Common myeloid progenitor, CD34-positive (primary cell): ENCODE results near the gene PDIA6. TPM values are rescaled to one million over a fixed set of nuclear protein-coding genes. Genes with fewer than 3 reads are reported as not detected.
A peak's percentile ranks its signal among the peaks of the same experiment; 100 is the strongest.

Experiments used
- CTCF ChIA-PET: fragments of 350-600 bp; sonication (Branson Sonifier 250); formaldehyde crosslinking; loops from one replicate; lab custom pipeline; 2021; ENCODE audit warnings: antibody characterized with exemption; lab: Charles Lee
- POLR2A ChIA-PET: fragments of 350-600 bp; sonication (Branson Sonifier 250); formaldehyde crosslinking; loops from one replicate; lab custom pipeline; 2021; ENCODE audit warnings: antibody characterized with exemption; lab: Charles Lee
- DNase-seq, 3 donors: peaks; one replicate each; pipeline versions ENCODE4 v3.0.0 to v3.0.0-alpha.2; 2013
- H3K27ac ChIP-seq, 2 experiments: 1 replicate in 1 of 2; 2 replicates in 1 of 2; pipeline ENCODE4 v1.7.0; 2013; ENCODE audit warnings: inconsistent platforms in 2 of 2, low read length in 2 of 2, mild to moderate bottlenecking in 2 of 2, low read depth in 1 of 2, moderate library complexity in 1 of 2; ENCODE audit not compliant: severe bottlenecking in 2 of 2, insufficient read depth in 1 of 2, poor library complexity in 1 of 2
- H3K27me3 ChIP-seq, 5 experiments: replicated peaks in 2 of 5; 1 replicate in 3 of 5; 2 replicates in 2 of 5; pipeline versions ENCODE4 v1.6.1 to v1.7.0; 2013; ENCODE audit warnings: low read length in 4 of 5, mild to moderate bottlenecking in 2 of 5, moderate library complexity in 2 of 5, inconsistent platforms in 1 of 5; ENCODE audit not compliant: insufficient read depth in 5 of 5, control insufficient read depth in 4 of 5
- H3K36me3 ChIP-seq, 4 experiments: 1 replicate in 2 of 4; 2 replicates in 2 of 4; pipeline versions ENCODE4 v1.6.1 to v1.7.0; 2013; ENCODE audit warnings: low read length in 3 of 4, control low read depth in 1 of 4, mild to moderate bottlenecking in 1 of 4; ENCODE audit not compliant: control insufficient read depth in 4 of 4, insufficient read depth in 4 of 4
- H3K4me1 ChIP-seq, 4 experiments: 1 replicate in 3 of 4; 2 replicates in 1 of 4; pipeline versions ENCODE4 v1.6.1 to v1.7.1; 2013; ENCODE audit warnings: low read length in 3 of 4, mild to moderate bottlenecking in 3 of 4, control low read depth in 1 of 4, inconsistent platforms in 1 of 4, moderate library complexity in 1 of 4; ENCODE audit not compliant: control insufficient read depth in 4 of 4, insufficient read depth in 4 of 4; ENCODE audit errors: control extremely low read depth in 1 of 4
- H3K4me3 ChIP-seq, 7 experiments: 1 replicate in 4 of 7; 2 replicates in 3 of 7; pipeline versions ENCODE4 v1.5.1 to v1.7.0; 2013; ENCODE audit warnings: mild to moderate bottlenecking in 7 of 7, low read length in 6 of 7, moderate library complexity in 6 of 7, inconsistent platforms in 2 of 7, low read depth in 2 of 7, control low read depth in 1 of 7; ENCODE audit not compliant: insufficient read depth in 4 of 7, control insufficient read depth in 1 of 7; ENCODE audit errors: extremely low read depth in 1 of 7
- H3K9me3 ChIP-seq, 5 experiments: 1 replicate in 4 of 5; 2 replicates in 1 of 5; pipeline versions ENCODE4 v1.6.1 to v1.7.1; 2013; ENCODE audit warnings: low read length in 4 of 5, mild to moderate bottlenecking in 2 of 5, inconsistent platforms in 1 of 5, low read depth in 1 of 5, moderate library complexity in 1 of 5; ENCODE audit not compliant: control insufficient read depth in 4 of 5, insufficient read depth in 2 of 5; ENCODE audit errors: control extremely low read depth in 1 of 5
- WGBS: methylation state at CpG from one replicate; pipeline ENCODE4 v1.1.5; 2013; ENCODE audit not compliant: insufficient coverage; 5-methylcytosine and 5-hydroxymethylcytosine counted together
- polyA plus RNA-seq: library from polyadenylated mRNA; unstranded; fragments of 120-200 nt; gene quantifications from one replicate; pipeline ENCODE4 v1.2.1, GENCODE V29; 2013

PDIA6 gene, protein sequence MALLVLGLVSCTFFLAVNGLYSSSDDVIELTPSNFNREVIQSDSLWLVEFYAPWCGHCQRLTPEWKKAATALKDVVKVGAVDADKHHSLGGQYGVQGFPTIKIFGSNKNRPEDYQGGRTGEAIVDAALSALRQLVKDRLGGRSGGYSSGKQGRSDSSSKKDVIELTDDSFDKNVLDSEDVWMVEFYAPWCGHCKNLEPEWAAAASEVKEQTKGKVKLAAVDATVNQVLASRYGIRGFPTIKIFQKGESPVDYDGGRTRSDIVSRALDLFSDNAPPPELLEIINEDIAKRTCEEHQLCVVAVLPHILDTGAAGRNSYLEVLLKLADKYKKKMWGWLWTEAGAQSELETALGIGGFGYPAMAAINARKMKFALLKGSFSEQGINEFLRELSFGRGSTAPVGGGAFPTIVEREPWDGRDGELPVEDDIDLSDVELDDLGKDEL
- 120 TPM for polyA plus RNA-seq

DNA sequence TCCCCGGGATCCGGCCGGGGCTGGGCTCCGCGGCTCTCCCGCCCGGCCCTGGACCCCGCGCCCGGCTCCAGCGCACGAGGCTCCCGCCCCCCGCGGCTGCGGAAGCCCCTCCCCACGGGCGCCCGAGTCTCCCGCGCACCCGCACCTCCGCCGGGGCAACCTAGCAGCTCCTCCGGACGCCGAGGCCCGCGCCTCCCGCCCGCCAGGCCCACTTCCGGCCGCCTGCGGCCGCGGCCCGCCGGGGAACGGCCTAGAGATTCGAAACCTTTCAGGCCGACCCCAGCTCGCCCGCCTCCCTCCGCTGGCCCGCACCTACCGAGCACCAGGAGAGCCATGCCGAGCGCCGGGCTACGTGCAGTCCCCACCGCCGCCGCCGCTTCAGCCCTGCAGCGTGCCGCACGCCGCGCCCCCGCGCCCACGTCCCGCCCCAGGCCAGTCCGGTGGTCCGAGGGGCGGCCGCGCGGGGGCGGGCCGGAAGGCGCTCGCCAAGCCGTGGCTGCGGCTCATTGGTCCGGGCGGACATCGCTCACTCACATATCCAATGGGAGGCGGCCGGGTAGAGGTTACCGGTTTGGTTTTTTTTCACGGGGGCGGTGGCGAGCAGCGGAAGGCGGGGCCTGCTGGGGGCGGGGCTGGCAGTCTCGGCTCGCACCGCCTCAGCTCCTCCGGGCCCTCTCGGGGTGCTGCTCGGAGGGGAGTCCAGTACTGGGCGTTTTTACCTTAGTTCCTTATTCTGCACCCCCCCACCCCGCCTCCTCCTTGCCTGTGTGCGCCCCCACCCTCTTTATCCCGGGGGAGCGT is at the start of gene PDIA6:
PDIA6 (minus strand) TSS at position 424 of the 801 bp plus-strand sequence; CDS start at position 335, 89 bp downstream.
- Histone ChIP-seq H3K4me1 (peaks cover 3 to 24% (median 16%) of the 10 kb centered on the region in 4 experiments), H3K9me3 (no peaks in the 10 kb centered on the region), H3K36me3 (peaks cover 0 to 10% (median under 1%) of the 10 kb centered on the region in 4 experiments), H3K4me3 (peak within 1 kb of the TSS; percentile 66 to 87 (median 82)), H3K27ac (peak within 1 kb of the TSS; percentile 88 to 92), H3K27me3 (no peaks in the 10 kb centered on the region)
- 0% methylated on average over 62 of the region's 98 CpGs for WGBS
- ChIA-PET POLR2A (interaction anchor here (0.5 to 1.2 kb wide), 5 partner anchors 9 to 97 kb away, joined by 3 to 6 read pairs (median 3); no protein-coding TSS in a partner anchor), CTCF (interaction anchor here (0.9 to 1.5 kb wide), 3 partner anchors 11 to 20 kb away, joined by 4 to 9 read pairs (median 4); no protein-coding TSS in a partner anchor)
- peak; percentile 95 to 98 (median 97) for DNase-seq

DNA sequence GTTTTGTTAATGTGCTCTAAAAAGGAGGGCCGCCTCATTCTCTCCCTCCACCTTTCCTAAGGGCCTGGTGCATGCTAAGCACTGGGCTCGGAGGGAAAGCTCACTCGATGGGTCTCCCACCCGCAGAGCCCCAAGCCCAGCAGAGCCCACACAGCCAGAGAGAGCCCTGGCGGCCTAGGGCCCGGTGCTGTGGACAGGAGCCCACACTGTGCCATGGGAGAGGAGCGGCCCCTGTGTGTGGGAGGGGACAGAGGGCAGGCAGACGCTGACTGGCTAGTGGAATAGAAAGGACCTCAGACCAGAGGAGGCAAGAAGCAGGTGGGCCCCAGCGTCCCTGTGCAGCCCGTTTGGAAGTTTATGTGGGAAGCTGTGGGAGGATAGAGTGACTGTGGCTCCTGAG is 49.7 kb upstream of the PDIA6 start:
- POLR2A ChIA-PET, result no interaction called here
- 99% methylated on average over 9 of the region's 10 CpGs for WGBS
- no peak overlapping the region for H3K4me3 ChIP-seq
- H3K4me1 ChIP-seq, result peaks cover 0 to 24% (median 20%) of the 10 kb centered on the region in 4 experiments
- H3K9me3 ChIP-seq, result no peaks in the 10 kb centered on the region
- DNase-seq, result no peak
- no peak overlapping the region for H3K27ac ChIP-seq
- CTCF ChIA-PET, result interaction anchor here (1.5 kb wide), 1 partner anchor 27 kb away, joined by 4 read pairs; no protein-coding TSS in a partner anchor
- peaks cover 0 to 19% (median 3%) of the 10 kb centered on the region in 5 experiments for H3K27me3 ChIP-seq
- no peaks in the 10 kb centered on the region for H3K36me3 ChIP-seq

DNA sequence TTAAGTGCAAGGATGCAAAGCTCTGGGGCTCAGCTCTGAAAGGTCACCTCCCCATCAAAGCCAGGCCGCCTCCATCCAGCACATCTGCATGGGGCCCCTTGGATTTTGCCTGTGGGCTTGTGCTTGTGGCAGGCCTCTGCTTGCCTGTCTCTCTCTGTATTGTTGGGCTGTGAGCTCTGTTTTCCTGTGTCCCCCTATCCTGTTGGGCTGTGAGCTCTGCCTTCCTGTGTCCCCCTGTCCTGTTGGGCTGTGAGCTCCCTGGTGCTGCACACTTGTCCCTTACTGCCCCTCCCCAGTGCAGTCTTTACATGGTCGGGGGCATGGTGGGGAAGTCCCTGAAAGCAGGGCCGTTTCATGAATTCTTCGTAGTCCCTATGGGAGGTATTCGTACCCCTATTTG is 49.2 kb upstream of the PDIA6 start:
- H3K27me3 ChIP-seq, result peaks cover 0 to 19% (median 3%) of the 10 kb centered on the region in 5 experiments
- POLR2A ChIA-PET, result no interaction called here
- no peaks in the 10 kb centered on the region for H3K36me3 ChIP-seq

DNA sequence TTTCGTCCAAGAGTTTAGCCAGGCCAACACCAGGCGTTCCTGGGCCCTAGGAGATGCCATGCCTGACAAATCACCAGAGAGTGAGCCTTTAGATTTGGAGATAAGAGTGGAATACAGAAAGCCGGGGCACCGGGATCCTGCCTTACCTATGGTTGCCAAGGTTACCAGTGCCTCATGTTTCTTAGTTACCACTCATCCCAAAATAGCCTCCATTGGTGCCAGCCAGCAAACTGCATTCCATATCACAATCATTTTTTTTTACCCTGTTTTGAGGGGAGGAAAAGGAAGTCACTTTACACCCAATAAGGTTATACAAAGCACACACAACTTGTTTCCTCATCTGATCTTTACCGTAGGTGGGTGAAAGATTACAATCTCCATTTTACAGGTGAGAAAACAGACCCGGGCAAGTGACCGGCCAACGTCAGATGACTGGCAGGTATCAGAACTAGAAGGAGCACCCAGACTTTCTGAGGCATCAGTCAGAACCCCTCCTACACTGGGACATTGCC is 48.3 kb upstream of the PDIA6 start:
- no peak overlapping the region for H3K27ac ChIP-seq
- 92% methylated on average over 4 of the region's 8 CpGs for WGBS
- H3K4me3 ChIP-seq, result no peak overlapping the region
- H3K27me3 ChIP-seq, result peaks cover 0 to 19% (median 3%) of the 10 kb centered on the region in 5 experiments
- no peaks in the 10 kb centered on the region for H3K9me3 ChIP-seq
- H3K4me1 ChIP-seq, result peaks cover 0 to 22% (median 20%) of the 10 kb centered on the region in 4 experiments
- ChIA-PET POLR2A (no interaction called here), CTCF (interaction anchor here (1.4 to 1.5 kb wide), 2 partner anchors 14 to 25 kb away, joined by 3 to 4 read pairs; no protein-coding TSS in a partner anchor)
- no peak for DNase-seq
- no peaks in the 10 kb centered on the region for H3K36me3 ChIP-seq

More for the DNA sequence above, 49.2 kb upstream of the PDIA6 start:
- H3K9me3 ChIP-seq, result no peaks in the 10 kb centered on the region
- 93% methylated on average over 3 of the region's 5 CpGs for WGBS
- peaks cover 0 to 24% (median 20%) of the 10 kb centered on the region in 4 experiments for H3K4me1 ChIP-seq
- CTCF ChIA-PET, result interaction anchor here (1.5 kb wide), 1 partner anchor 26 kb away, joined by 4 read pairs; no protein-coding TSS in a partner anchor
- no peak overlapping the region for H3K4me3 ChIP-seq
- H3K27ac ChIP-seq, result no peak overlapping the region
- no peak for DNase-seq

DNA sequence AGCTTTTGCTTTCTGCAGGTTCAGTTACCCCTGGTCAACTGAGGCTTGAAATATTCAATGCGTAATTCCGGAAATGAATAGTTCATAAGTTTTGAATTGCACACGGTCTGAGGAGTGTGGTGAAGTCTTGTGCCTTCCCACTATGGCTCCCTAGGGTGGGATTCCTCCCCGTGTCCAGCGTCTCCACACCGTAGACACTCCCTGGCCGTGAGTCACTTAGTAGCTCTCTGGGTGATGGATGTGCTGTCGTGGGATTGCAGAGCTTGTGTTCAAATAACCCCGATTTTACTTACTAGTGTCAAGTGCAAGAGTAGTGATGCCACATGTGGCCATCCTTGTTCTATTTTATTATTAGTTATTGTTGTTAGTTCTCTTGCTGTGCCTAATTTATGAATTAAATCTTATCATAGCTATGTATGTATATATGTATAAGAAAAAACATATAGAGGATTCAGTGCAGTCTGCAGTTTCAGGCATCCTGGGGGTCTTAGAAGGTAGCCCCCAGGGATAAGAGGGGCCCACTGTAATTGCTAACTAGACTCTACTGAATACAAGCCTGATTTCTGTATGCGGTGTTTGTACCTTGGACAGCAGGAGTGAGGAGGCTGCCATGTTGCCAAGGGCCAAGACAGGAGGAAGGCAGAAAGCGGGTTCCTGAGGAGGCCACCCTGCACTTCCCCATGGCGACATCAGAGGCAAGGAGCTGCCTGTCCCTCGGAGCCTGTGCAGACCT is 47.7 kb upstream of the PDIA6 start:
- Histone ChIP-seq H3K4me3 (no peak overlapping the region), H3K9me3 (no peaks in the 10 kb centered on the region), H3K4me1 (peaks cover 0 to 19% (median 18%) of the 10 kb centered on the region in 4 experiments), H3K27me3 (peaks cover 0 to 19% (median 3%) of the 10 kb centered on the region in 5 experiments), H3K27ac (no peak overlapping the region), H3K36me3 (no peaks in the 10 kb centered on the region)
- CTCF ChIA-PET, result interaction anchor here (1.4 kb wide), 1 partner anchor 13 kb away, joined by 3 read pairs; no protein-coding TSS in a partner anchor
- POLR2A ChIA-PET, result no interaction called here
- no peak for DNase-seq
- 89% methylated on average over 10 of the region's 13 CpGs for WGBS

DNA sequence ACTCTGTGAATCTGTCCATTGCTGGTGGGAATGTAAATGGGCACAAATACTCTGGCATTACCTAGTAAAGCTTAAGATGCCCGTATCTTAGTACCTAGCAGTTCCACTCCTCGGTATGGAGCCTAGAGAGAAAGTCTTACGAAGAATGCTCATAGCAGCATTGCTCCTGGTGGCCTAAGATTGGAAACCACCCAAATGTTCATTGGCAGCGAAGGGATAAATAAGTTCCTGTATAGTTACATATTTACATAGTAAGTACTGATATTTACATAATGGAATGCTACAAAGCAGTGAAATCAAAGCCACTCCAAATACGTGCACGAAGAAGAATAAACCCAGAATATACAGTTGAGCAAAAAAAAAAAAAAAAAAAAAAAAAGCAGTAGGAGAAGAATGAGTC is 46.7 kb upstream of the PDIA6 start:
- Histone ChIP-seq H3K9me3 (no peaks in the 10 kb centered on the region), H3K27me3 (peaks cover 0 to 19% (median 3%) of the 10 kb centered on the region in 5 experiments), H3K36me3 (no peaks in the 10 kb centered on the region), H3K4me3 (no peak overlapping the region), H3K4me1 (peaks cover 0 to 11% (median 9%) of the 10 kb centered on the region in 4 experiments), H3K27ac (no peak overlapping the region)
- POLR2A ChIA-PET, result interaction anchor here (0.7 kb wide), 1 partner anchor 53 kb away, joined by 3 read pairs; the partner anchor contains the start of gene KCNF1
- CTCF ChIA-PET, result no interaction called here
- DNase-seq, result no peak
- WGBS, result 100% methylated on average over 3 of the region's 6 CpGs
